ENCODE results near the gene ADGRF1.

ADGRF1 gene

DNA sequence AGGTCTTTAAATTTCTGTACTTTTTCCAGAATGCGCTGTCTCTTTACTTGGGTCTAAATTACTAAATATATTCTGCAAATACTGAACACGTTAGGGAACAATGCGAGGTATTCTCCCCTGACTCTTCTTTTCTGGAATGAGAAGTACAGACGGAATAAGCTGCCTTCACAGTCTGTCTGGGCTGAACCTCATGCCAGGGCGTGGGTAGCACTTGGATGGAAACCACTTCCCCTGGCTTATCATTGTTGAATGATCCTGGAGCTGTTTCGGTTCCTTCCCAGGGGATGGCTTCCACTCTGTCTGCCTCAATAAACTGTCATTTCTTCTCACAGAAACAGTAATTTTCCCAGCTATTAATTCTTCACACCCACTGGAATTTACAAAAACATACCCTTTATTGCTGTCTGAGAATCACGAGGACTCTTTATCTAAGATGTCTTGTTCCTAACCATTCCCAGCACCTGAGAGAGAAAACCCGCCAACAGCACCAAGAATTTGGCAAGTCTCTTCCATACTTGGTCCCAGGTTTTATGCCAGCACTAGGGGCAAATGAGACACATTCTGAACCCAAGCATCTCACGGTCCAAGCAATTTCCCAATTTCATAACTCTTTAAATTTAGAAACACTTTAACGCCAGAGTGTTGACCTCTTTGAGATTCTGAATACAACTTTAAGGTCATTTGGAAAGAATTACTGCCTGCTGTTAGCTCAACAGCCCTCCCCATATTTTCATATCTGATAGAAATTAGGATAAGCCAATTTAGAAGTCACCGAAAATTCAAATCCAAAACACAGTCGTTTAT is 77.2 kb downstream of the ADGRF1 start:
- H3K4me3 ChIP-seq (ENCODE audit: low read depth, low read length): no peak overlapping the region
- TF ChIP-seq, protein P1, sequence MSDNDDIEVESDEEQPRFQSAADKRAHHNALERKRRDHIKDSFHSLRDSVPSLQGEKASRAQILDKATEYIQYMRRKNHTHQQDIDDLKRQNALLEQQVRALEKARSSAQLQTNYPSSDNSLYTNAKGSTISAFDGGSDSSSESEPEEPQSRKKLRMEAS (IDR thresholded peaks at IDR 0.05; ENCODE audit: low read depth, low read length): no peak
- TF ChIP-seq POLR2A (IDR thresholded peaks at IDR 0.05; ENCODE audit: extremely low read depth, insufficient read length) (no peak), MYC (IDR thresholded peaks at IDR 0.05; ENCODE audit: low read depth, low read length) (no peak)
- TF ChIP-seq, protein P2, sequence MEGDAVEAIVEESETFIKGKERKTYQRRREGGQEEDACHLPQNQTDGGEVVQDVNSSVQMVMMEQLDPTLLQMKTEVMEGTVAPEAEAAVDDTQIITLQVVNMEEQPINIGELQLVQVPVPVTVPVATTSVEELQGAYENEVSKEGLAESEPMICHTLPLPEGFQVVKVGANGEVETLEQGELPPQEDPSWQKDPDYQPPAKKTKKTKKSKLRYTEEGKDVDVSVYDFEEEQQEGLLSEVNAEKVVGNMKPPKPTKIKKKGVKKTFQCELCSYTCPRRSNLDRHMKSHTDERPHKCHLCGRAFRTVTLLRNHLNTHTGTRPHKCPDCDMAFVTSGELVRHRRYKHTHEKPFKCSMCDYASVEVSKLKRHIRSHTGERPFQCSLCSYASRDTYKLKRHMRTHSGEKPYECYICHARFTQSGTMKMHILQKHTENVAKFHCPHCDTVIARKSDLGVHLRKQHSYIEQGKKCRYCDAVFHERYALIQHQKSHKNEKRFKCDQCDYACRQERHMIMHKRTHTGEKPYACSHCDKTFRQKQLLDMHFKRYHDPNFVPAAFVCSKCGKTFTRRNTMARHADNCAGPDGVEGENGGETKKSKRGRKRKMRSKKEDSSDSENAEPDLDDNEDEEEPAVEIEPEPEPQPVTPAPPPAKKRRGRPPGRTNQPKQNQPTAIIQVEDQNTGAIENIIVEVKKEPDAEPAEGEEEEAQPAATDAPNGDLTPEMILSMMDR (IDR thresholded peaks at IDR 0.05; ENCODE audit: low read depth, low read length): no peak
- no peak for DNase-seq (ENCODE audit: low read depth)

DNA sequence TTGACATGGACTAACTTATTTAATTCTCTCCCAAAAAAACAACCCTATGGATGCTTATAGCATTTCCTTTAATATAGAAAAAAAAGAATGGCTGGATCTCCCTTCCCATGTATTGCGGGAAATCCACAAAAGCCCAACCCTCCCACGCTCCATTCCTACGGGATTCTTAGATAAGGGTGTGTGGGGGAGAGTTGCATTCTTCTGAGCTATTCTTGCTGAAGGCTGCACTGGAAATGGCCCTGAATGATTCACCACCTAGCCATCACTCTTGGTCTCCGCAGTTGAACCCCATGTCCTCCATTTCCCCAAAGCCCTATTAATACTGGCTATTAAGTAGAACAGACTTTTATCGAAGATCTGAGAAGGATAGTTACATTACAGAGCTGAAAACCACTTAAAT is 78.5 kb downstream of the ADGRF1 start:
- TF ChIP-seq POLR2A (IDR thresholded peaks at IDR 0.05; ENCODE audit: extremely low read depth, insufficient read length): no peak
- TF ChIP-seq, protein P2 (IDR thresholded peaks at IDR 0.05; ENCODE audit: low read depth, low read length): no peak
- no peak for DNase-seq (ENCODE audit: low read depth)
- H3K4me3 ChIP-seq (ENCODE audit: low read depth, low read length): no peak overlapping the region

DNA sequence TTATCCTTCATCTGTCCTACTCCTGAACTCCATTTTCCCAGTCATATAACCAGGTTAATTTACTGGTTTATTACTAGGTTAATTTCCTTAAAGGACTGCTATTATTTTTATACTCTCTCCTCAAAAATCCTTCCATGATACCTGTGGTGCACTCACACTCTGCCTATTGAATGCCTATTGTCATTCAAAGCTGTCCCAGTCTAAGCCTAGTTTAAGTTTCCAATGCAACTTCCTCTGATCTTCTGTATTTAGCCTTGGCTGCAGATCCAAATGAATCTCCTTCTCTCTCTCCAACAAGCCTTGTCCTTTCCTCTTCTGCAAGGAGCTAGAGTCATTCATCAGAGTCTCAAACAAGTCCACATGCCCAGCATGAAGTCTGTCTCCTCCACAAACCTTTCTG is 79.1 kb downstream of the ADGRF1 start:
- H3K4me3 ChIP-seq (ENCODE audit: low read depth, low read length): no peak overlapping the region
- TF ChIP-seq, protein P2 (IDR thresholded peaks at IDR 0.05; ENCODE audit: low read depth, low read length): no peak
- TF ChIP-seq MYC (IDR thresholded peaks at IDR 0.05; ENCODE audit: low read depth, low read length) (no peak), POLR2A (IDR thresholded peaks at IDR 0.05; ENCODE audit: extremely low read depth, insufficient read length) (no peak)
- TF ChIP-seq, protein P1 (IDR thresholded peaks at IDR 0.05; ENCODE audit: low read depth, low read length): no peak
- DNase-seq (ENCODE audit: low read depth): no peak

DNA sequence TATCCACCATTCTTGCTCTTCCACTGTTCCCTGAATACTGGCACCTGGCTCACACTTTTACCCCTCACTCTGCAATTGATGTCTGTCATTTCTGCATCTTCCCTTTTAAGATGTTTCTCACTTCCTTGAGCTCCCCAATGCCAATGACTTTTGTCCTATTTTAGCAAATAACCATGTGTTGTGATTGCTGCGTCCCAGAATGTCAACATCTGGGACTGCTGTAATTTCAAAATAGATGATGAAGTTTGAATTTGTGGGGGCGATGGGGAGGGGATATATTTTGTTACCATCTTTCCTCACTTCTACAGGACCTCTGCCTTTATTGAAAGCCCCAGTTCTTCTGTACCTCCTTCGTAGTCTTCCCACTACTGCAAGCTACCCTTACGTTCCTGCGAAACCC is 80.4 kb downstream of the ADGRF1 start:
- no peak for DNase-seq (ENCODE audit: low read depth)
- TF ChIP-seq, protein P2 (IDR thresholded peaks at IDR 0.05; ENCODE audit: low read depth, low read length): no peak
- no peak for TF ChIP-seq POLR2A (IDR thresholded peaks at IDR 0.05; ENCODE audit: extremely low read depth, insufficient read length)
- no peak for TF ChIP-seq MYC (IDR thresholded peaks at IDR 0.05; ENCODE audit: low read depth, low read length)
- TF ChIP-seq, protein P1 (IDR thresholded peaks at IDR 0.05; ENCODE audit: low read depth, low read length): no peak
- H3K4me3 ChIP-seq (ENCODE audit: low read depth, low read length): no peak overlapping the region

DNA sequence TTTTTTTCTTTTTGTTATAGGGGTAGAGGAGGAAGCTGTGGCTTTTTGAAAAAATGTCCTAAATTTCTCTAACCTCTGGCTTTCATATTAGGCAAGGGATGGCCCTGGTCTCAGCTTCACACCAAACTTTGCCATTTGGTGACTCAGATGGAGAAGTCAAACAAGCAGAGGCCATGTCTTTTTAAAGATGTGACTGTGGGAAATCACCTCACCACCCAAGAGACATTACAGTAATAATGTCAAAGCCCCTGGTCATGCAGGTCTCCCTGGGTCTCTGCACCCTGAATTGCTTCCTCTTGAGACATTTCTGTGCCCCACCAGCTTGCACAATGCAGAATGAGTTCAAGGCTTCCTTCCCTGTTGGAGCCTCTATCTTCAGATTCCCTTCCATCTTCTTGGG is 80.9 kb downstream of the ADGRF1 start:
- no peak overlapping the region for H3K4me3 ChIP-seq (ENCODE audit: low read depth, low read length)
- TF ChIP-seq, protein P2 (IDR thresholded peaks at IDR 0.05; ENCODE audit: low read depth, low read length): no peak
- no peak for TF ChIP-seq MYC (IDR thresholded peaks at IDR 0.05; ENCODE audit: low read depth, low read length)
- TF ChIP-seq, protein P1 (IDR thresholded peaks at IDR 0.05; ENCODE audit: low read depth, low read length): no peak
- TF ChIP-seq POLR2A (IDR thresholded peaks at IDR 0.05; ENCODE audit: extremely low read depth, insufficient read length): no peak
- peak; percentile 2 for DNase-seq (ENCODE audit: low read depth)

All from NB4 (cell line).